ENCODE measurements around the gene POLRMT.

DNA sequence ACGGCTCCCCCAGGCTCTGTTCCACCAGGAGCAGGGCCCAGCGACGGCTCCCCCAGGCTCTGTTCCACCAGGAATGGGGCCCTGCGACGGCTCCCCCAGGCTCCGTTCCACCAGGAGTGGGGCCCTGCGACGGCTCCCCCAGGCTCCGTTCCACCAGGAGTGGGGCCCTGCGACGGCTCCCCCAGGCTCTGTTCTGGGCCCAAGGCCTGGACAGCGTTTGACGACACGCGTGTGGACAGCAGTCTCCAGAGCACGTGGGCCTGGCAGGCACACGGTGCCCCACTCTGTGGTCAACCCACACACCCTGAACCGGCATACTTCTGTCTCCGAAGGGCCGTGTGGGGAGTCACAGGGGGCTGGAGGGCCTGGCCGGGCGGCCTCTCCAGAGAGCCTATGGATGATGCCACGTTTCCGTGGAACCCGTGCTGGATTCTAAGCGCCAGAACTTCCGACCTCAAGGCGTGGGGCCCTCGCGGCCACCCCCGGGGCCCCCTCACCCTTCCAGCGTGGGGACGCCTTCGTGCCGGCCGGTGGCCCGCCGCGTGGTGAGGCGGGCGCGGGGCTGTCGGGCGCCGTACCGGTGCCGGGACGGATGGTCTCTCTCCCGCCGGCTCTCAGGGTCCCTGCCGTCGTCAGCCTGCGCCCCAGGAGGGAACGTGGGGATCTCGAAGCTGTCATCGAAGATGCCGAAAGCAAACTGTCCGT, 17.9 kb upstream of the POLRMT start:
- no peak for TF ChIP-seq EP300 (IDR thresholded peaks at IDR 0.05; ENCODE audit: borderline replicate concordance)
- TF ChIP-seq TAF1 (IDR thresholded peaks at IDR 0.05; ENCODE audit: low read depth), result no peak
- no peak for TF ChIP-seq EGR1 (IDR thresholded peaks at IDR 0.05)
- TF ChIP-seq, protein P1, sequence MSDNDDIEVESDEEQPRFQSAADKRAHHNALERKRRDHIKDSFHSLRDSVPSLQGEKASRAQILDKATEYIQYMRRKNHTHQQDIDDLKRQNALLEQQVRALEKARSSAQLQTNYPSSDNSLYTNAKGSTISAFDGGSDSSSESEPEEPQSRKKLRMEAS (IDR thresholded peaks at IDR 0.05), result no peak
- no peak for TF ChIP-seq FOXM1 (IDR thresholded peaks at IDR 0.05; ENCODE audit: borderline replicate concordance, low read depth)
- no peak for TF ChIP-seq RAD21 (IDR thresholded peaks at IDR 0.05; ENCODE audit: low read depth)
- TF ChIP-seq CEBPB (IDR thresholded peaks at IDR 0.05), result no peak
- no peak for TF ChIP-seq YY1 (IDR thresholded peaks at IDR 0.05; ENCODE audit: low read depth)
- no peak for TF ChIP-seq TCF12 (IDR thresholded peaks at IDR 0.05; ENCODE audit: low read depth)
- TF ChIP-seq, protein P2, sequence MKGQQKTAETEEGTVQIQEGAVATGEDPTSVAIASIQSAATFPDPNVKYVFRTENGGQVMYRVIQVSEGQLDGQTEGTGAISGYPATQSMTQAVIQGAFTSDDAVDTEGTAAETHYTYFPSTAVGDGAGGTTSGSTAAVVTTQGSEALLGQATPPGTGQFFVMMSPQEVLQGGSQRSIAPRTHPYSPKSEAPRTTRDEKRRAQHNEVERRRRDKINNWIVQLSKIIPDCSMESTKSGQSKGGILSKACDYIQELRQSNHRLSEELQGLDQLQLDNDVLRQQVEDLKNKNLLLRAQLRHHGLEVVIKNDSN (IDR thresholded peaks at IDR 0.05), result no peak
- no peak for TF ChIP-seq TEAD4 (IDR thresholded peaks at IDR 0.05)
- TF ChIP-seq, protein P3, sequence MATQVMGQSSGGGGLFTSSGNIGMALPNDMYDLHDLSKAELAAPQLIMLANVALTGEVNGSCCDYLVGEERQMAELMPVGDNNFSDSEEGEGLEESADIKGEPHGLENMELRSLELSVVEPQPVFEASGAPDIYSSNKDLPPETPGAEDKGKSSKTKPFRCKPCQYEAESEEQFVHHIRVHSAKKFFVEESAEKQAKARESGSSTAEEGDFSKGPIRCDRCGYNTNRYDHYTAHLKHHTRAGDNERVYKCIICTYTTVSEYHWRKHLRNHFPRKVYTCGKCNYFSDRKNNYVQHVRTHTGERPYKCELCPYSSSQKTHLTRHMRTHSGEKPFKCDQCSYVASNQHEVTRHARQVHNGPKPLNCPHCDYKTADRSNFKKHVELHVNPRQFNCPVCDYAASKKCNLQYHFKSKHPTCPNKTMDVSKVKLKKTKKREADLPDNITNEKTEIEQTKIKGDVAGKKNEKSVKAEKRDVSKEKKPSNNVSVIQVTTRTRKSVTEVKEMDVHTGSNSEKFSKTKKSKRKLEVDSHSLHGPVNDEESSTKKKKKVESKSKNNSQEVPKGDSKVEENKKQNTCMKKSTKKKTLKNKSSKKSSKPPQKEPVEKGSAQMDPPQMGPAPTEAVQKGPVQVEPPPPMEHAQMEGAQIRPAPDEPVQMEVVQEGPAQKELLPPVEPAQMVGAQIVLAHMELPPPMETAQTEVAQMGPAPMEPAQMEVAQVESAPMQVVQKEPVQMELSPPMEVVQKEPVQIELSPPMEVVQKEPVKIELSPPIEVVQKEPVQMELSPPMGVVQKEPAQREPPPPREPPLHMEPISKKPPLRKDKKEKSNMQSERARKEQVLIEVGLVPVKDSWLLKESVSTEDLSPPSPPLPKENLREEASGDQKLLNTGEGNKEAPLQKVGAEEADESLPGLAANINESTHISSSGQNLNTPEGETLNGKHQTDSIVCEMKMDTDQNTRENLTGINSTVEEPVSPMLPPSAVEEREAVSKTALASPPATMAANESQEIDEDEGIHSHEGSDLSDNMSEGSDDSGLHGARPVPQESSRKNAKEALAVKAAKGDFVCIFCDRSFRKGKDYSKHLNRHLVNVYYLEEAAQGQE (IDR thresholded peaks at IDR 0.05; ENCODE audit: low read depth), result no peak
- no peak for TF ChIP-seq ZBTB7A (IDR thresholded peaks at IDR 0.05; ENCODE audit: low read depth)

Measured in Ishikawa (cell line).